CD8-positive, alpha-beta memory T cell (primary cell): ENCODE measurements around the gene CXCL8. TPM values are rescaled to one million over a fixed set of nuclear protein-coding genes. Genes with fewer than 3 reads are reported as not detected.
"Not testable (repeated sequence)": the region's sequence is repeated elsewhere in the genome, so short reads cannot be mapped to it uniquely, and the experiment has no call there.

ENCODE experiments used
- CTCF ChIA-PET: fragments of 350-600 bp; sonication (Branson Sonifier 250); formaldehyde crosslinking; loops from one replicate; lab custom pipeline; 2021; ENCODE audit warnings: antibody characterized with exemption; lab: Charles Lee
- POLR2A ChIA-PET: fragments of 350-600 bp; sonication (Branson Sonifier 250); formaldehyde crosslinking; loops from one replicate; lab custom pipeline; 2021; ENCODE audit warnings: antibody characterized with exemption; lab: Charles Lee
- DNase-seq, 5 donors: peaks; one replicate each; pipeline versions ENCODE4 v3.0.0 to v3.0.0-alpha.2; 2020 to 2022; ENCODE audit warnings: mixed read lengths in 1 of 5
- H3K27ac ChIP-seq: one replicate; pipeline ENCODE4 v1.7.0; 2013; ENCODE audit warnings: low read depth, mild to moderate bottlenecking, low read length, moderate library complexity
- H3K27me3 ChIP-seq: 2 replicates; pipeline ENCODE4 v1.7.0; 2013; ENCODE audit warnings: low read length, mild to moderate bottlenecking; ENCODE audit not compliant: insufficient read depth, poor library complexity, severe bottlenecking
- H3K36me3 ChIP-seq: 2 replicates; pipeline ENCODE4 v1.7.0; 2013; ENCODE audit warnings: mild to moderate bottlenecking, low read length, moderate library complexity; ENCODE audit not compliant: insufficient read depth
- H3K4me1 ChIP-seq: 2 replicates; pipeline ENCODE4 v1.7.0; 2013; ENCODE audit warnings: mild to moderate bottlenecking, low read length, moderate library complexity; ENCODE audit not compliant: insufficient read depth
- H3K4me3 ChIP-seq: 2 replicates; pipeline ENCODE4 v1.7.0; 2013; ENCODE audit warnings: mild to moderate bottlenecking, low read length
- H3K9me3 ChIP-seq: 2 replicates; pipeline ENCODE4 v1.7.0; 2013; ENCODE audit warnings: mild to moderate bottlenecking, low read length
- H3K27ac Mint-ChIP-seq, 8 donors: one replicate each; pipeline ENCODE4 v1.8.0; 2020 to 2021; ENCODE audit warnings: mixed read lengths in 8 of 8, mild to moderate bottlenecking in 6 of 8, inconsistent platforms in 3 of 8, moderate library complexity in 3 of 8
- H3K27me3 Mint-ChIP-seq, 2 donors: one replicate each; pipeline ENCODE4 v1.8.0; 2020 to 2021; ENCODE audit warnings: mixed read lengths in 2 of 2, mild to moderate bottlenecking in 1 of 2, moderate library complexity in 1 of 2
- H3K36me3 Mint-ChIP-seq, 3 donors: one replicate each; pipeline ENCODE4 v1.8.0; 2020 to 2021; ENCODE audit warnings: mixed read lengths in 3 of 3, inconsistent platforms in 1 of 3, mild to moderate bottlenecking in 1 of 3
- H3K4me1 Mint-ChIP-seq, 3 donors: one replicate each; pipeline ENCODE4 v1.8.0; 2020 to 2021; ENCODE audit warnings: mixed read lengths in 3 of 3, inconsistent platforms in 1 of 3, mild to moderate bottlenecking in 1 of 3
- H3K4me3 Mint-ChIP-seq, 7 donors: one replicate each; pipeline ENCODE4 v1.8.0; 2020 to 2021; ENCODE audit warnings: mixed read lengths in 7 of 7, mild to moderate bottlenecking in 6 of 7, moderate library complexity in 4 of 7, inconsistent platforms in 2 of 7
- H3K9me3 Mint-ChIP-seq, 5 donors: one replicate each; pipeline ENCODE4 v1.8.0; 2020 to 2022; ENCODE audit warnings: mixed read lengths in 5 of 5, mild to moderate bottlenecking in 3 of 5, moderate library complexity in 2 of 5, inconsistent platforms in 1 of 5
- polyA plus RNA-seq: library from polyadenylated mRNA; unstranded; fragments of 300-500 nt; fragmentation: Illumina TruSeq; gene quantifications from one replicate; pipeline ENCODE4 v1.2.3, GENCODE V29; 2021
- total RNA-seq, 2 experiments: library from RNA; stranded (reverse); gene quantifications; one replicate each; pipeline ENCODE4 v1.2.3, GENCODE V29; 2021

Gene CXCL8
- total RNA-seq (under 1 TPM; 0.42 to 0.51 TPM), polyA plus RNA-seq (not detected)

DNA sequence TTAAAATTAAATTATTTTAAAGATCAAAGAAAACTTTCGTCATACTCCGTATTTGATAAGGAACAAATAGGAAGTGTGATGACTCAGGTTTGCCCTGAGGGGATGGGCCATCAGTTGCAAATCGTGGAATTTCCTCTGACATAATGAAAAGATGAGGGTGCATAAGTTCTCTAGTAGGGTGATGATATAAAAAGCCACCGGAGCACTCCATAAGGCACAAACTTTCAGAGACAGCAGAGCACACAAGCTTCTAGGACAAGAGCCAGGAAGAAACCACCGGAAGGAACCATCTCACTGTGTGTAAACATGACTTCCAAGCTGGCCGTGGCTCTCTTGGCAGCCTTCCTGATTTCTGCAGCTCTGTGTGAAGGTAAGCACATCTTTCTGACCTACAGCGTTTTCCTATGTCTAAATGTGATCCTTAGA, at the start of gene CXCL8:
Gene CXCL8, plus strand, starts transcription at position 217 of the 426 bp plus-strand sequence. Its CDS starts 90 bp downstream, at position 307.
- CTCF ChIA-PET, result no interaction called here
- no peak within 1 kb of the TSS for H3K27ac ChIP-seq
- Mint-ChIP-seq H3K4me1 (no peaks in the 10 kb centered on the region), H3K27me3 (peaks cover 0 to 2% of the 10 kb centered on the region in 2 donors), H3K36me3 (no peaks in the 10 kb centered on the region), H3K27ac (no peak within 1 kb of the TSS), H3K9me3 (peaks cover 0 to 14% (median 5%) of the 10 kb centered on the region in 5 donors), H3K4me3 (peak within 1 kb of the TSS in 1 of 7 donors; percentile 16)
- no peak within 1 kb of the TSS for H3K4me3 ChIP-seq
- no peak for DNase-seq
- no peaks in the 10 kb centered on the region for H3K4me1 ChIP-seq
- H3K27me3 ChIP-seq, result no peaks in the 10 kb centered on the region
- no peaks in the 10 kb centered on the region for H3K9me3 ChIP-seq
- POLR2A ChIA-PET, result no interaction called here
- H3K36me3 ChIP-seq, result no peaks in the 10 kb centered on the region

DNA sequence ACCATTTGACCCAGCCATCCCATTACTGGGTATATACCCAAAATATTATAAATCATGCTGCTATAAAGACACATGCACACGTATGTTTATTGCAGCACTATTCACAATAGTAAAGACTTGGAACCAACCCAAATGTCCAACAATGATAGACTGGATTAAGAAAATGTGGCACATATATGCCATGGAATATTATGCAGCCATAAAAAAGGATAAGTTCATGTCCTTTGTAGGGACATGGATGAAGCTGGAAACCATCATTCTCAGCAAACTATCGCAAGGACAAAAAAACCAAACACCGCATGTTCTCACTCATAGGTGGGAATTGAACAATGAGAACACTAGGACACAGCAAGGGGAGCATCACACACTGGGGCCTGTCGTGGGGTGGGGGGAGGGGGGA, 49.2 kb upstream of the CXCL8 start:
- H3K27ac Mint-ChIP-seq, H3K36me3 Mint-ChIP-seq, DNase-seq, H3K27me3 ChIP-seq, H3K4me1 ChIP-seq, H3K27me3 Mint-ChIP-seq, H3K9me3 ChIP-seq, H3K9me3 Mint-ChIP-seq, H3K36me3 ChIP-seq, POLR2A ChIA-PET, H3K4me3 Mint-ChIP-seq, H3K4me3 ChIP-seq, CTCF ChIA-PET, H3K27ac ChIP-seq, H3K4me1 Mint-ChIP-seq: not testable (repeated sequence)

DNA sequence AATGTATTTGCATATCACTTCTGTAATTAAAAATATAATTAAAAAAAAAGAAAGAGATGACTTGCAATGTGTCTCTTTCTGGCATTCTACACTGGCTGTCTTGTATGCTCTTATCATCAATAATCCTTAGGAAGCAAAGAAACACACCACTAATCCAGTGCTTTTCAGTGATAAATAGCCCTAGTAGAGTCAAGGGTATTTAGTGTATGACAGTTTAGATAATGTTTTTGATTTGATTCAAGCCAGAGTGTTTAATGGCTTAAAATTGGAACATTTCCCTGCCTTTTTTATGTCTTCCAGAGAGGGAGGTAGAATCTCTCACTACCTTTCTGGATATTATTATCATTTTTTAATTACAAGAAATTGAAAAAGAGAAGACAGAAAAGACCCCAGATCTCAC, 48.6 kb upstream of the CXCL8 start:
- no peak overlapping the region for H3K4me3 ChIP-seq
- peaks cover 0 to 3% (median 2%) of the 10 kb centered on the region in 5 donors for H3K9me3 Mint-ChIP-seq
- ChIA-PET CTCF (no interaction called here), POLR2A (no interaction called here)
- H3K27ac ChIP-seq, result no peak overlapping the region
- H3K4me1 ChIP-seq, result no peaks in the 10 kb centered on the region
- no peak overlapping the region for H3K4me3 Mint-ChIP-seq
- DNase-seq, result no peak
- no peaks in the 10 kb centered on the region for H3K4me1 Mint-ChIP-seq
- H3K36me3 Mint-ChIP-seq, result no peaks in the 10 kb centered on the region
- H3K27me3 Mint-ChIP-seq, result peaks cover 0 to 2% of the 10 kb centered on the region in 2 donors
- H3K27me3 ChIP-seq, result no peaks in the 10 kb centered on the region
- H3K9me3 ChIP-seq, result no peaks in the 10 kb centered on the region
- H3K36me3 ChIP-seq, result no peaks in the 10 kb centered on the region
- H3K27ac Mint-ChIP-seq, result no peak overlapping the region

DNA sequence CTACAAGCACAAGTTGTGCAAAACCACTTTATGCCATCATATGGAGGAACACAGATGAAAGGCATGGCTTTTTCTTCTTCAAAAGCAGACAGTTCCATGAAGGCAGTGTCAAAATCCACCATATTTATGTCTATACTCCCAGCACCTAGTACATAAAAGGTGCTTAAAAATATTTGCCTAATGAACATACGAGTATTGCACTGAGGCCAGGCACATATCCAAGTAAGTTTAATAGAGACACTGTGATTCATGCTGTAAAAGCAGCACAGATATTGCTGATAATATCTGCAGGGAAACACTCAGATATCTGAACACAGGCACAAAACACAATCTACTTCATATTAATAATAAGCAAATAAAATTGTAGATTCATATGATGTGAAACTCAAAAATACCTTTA, 48.1 kb upstream of the CXCL8 start:
- H3K27ac ChIP-seq, result no peak overlapping the region
- DNase-seq, result no peak
- no peaks in the 10 kb centered on the region for H3K9me3 ChIP-seq
- no peak overlapping the region for H3K27ac Mint-ChIP-seq
- H3K9me3 Mint-ChIP-seq, result peaks cover 0 to 3% (median 2%) of the 10 kb centered on the region in 5 donors
- POLR2A ChIA-PET, result no interaction called here
- H3K36me3 ChIP-seq, result no peaks in the 10 kb centered on the region
- H3K27me3 Mint-ChIP-seq, result peaks cover 0 to 2% of the 10 kb centered on the region in 2 donors
- no peak overlapping the region for H3K4me3 ChIP-seq
- no peak overlapping the region for H3K4me3 Mint-ChIP-seq
- H3K4me1 ChIP-seq, result no peaks in the 10 kb centered on the region
- H3K27me3 ChIP-seq, result no peaks in the 10 kb centered on the region
- CTCF ChIA-PET, result no interaction called here
- H3K4me1 Mint-ChIP-seq, result no peaks in the 10 kb centered on the region
- no peaks in the 10 kb centered on the region for H3K36me3 Mint-ChIP-seq

DNA sequence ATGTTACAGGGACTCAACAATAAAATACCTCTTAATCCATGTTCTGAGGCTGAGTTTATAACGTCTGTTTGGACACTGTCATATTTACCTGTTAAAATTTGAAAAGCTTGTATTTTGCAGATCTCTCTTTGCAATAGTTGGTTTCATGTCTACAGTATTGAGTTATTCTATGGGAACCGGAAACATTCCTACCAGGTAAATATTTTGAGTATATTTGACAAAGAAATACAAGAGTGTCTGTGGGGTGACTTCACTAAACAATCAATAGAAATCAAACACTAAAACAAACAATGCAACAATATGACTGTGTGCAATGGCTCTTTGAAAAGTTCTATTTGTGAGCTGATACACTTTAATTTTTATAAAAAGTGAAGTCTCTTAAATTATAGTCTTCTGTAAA, 47.7 kb upstream of the CXCL8 start:
- ChIA-PET CTCF (no interaction called here), POLR2A (no interaction called here)
- Histone ChIP-seq H3K4me1 (no peaks in the 10 kb centered on the region), H3K27ac (no peak overlapping the region), H3K4me3 (no peak overlapping the region), H3K36me3 (no peaks in the 10 kb centered on the region), H3K27me3 (no peaks in the 10 kb centered on the region), H3K9me3 (no peaks in the 10 kb centered on the region)
- no peaks in the 10 kb centered on the region for H3K36me3 Mint-ChIP-seq
- no peak for DNase-seq
- no peak overlapping the region for H3K27ac Mint-ChIP-seq
- no peaks in the 10 kb centered on the region for H3K4me1 Mint-ChIP-seq
- no peak overlapping the region for H3K4me3 Mint-ChIP-seq
- peaks cover 0 to 3% (median 2%) of the 10 kb centered on the region in 5 donors for H3K9me3 Mint-ChIP-seq
- peaks cover 0 to 2% of the 10 kb centered on the region in 2 donors for H3K27me3 Mint-ChIP-seq

DNA sequence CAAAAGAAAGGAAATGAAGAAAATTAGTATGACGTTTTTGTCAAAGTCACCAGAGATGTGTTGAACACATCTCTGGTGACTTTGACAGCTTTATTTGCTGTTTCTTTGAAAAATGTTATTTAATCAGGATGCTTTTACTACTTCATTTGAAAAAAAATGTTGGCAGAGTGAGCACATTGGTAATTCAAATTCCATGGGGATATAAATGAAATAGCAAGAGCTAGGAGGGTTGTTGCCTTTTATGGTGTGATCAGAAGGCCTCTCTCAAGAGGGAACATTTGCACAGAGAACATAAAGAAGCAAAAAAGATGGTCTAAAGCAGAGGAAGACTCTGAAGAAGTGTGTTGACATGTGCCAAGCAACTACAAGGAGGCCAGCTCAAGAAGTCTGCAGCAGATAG, 46.6 kb upstream of the CXCL8 start:
- H3K4me1 Mint-ChIP-seq, result no peaks in the 10 kb centered on the region
- ChIA-PET CTCF (no interaction called here), POLR2A (no interaction called here)
- Histone ChIP-seq H3K27ac (no peak overlapping the region), H3K27me3 (no peaks in the 10 kb centered on the region), H3K9me3 (no peaks in the 10 kb centered on the region), H3K36me3 (no peaks in the 10 kb centered on the region), H3K4me3 (no peak overlapping the region), H3K4me1 (no peaks in the 10 kb centered on the region)
- peaks cover 0 to 2% of the 10 kb centered on the region in 2 donors for H3K27me3 Mint-ChIP-seq
- no peak for DNase-seq
- H3K27ac Mint-ChIP-seq, result no peak overlapping the region
- H3K9me3 Mint-ChIP-seq, result peaks cover 0 to 3% (median 2%) of the 10 kb centered on the region in 5 donors
- no peaks in the 10 kb centered on the region for H3K36me3 Mint-ChIP-seq
- no peak overlapping the region for H3K4me3 Mint-ChIP-seq

DNA sequence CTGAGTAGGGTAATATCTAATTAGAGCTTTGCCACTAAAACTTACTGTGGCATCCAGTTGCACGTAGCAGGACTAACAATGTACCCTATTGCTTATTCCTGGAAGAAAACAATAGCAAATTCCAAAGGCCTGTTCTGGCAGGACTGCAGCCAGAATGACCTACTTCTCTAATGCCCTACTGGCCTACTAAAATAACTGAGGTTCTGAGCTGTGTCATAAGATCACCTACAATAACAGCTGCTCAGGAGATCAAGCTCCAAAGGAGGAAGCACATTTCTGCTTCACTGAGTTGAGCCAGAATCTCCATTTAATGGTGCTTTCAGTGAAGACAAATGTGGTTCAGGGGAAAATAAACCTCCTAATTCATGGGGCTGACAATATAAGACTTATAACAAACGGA, 42.2 kb upstream of the CXCL8 start:
- H3K4me1 Mint-ChIP-seq, result no peaks in the 10 kb centered on the region
- POLR2A ChIA-PET, result no interaction called here

DNA sequence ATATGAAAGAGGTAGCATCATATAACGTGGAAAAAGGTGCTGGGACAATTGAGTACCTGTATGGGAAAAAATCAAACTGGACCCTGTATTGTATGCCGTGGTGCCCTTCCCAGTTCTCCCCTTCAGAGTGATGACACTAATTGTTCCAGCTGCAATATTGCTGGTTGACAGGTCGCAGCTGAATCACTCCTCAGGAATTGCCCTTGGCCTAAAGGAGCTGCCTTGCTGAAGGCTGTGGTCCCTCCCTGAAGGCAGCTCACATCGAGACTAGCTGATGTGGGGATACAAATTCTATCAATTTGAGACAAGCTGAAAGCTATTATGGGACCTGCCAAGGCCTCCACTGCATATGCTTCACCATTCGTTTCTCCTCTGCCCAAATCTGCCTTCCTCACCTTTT, 39.3 kb upstream of the CXCL8 start:
- DNase-seq, result no peak
- H3K4me3 Mint-ChIP-seq, result no peak overlapping the region
- no peaks in the 10 kb centered on the region for H3K36me3 Mint-ChIP-seq
- Histone ChIP-seq H3K4me3 (no peak overlapping the region), H3K27ac (no peak overlapping the region), H3K36me3 (no peaks in the 10 kb centered on the region), H3K27me3 (no peaks in the 10 kb centered on the region), H3K9me3 (no peaks in the 10 kb centered on the region), H3K4me1 (no peaks in the 10 kb centered on the region)
- peaks cover 0 to 2% (median 0%) of the 10 kb centered on the region in 5 donors for H3K9me3 Mint-ChIP-seq
- POLR2A ChIA-PET, result no interaction called here
- CTCF ChIA-PET, result no interaction called here
- H3K27ac Mint-ChIP-seq, result no peak overlapping the region
- no peaks in the 10 kb centered on the region for H3K27me3 Mint-ChIP-seq
- H3K4me1 Mint-ChIP-seq, result no peaks in the 10 kb centered on the region

More for the DNA sequence above, 42.2 kb upstream of the CXCL8 start:
- Mint-ChIP-seq H3K27ac (no peak overlapping the region), H3K27me3 (no peaks in the 10 kb centered on the region), H3K4me3 (no peak overlapping the region), H3K36me3 (no peaks in the 10 kb centered on the region), H3K9me3 (peaks cover 0 to 2% (median 0%) of the 10 kb centered on the region in 5 donors)
- H3K27ac ChIP-seq, result no peak overlapping the region
- no peaks in the 10 kb centered on the region for H3K36me3 ChIP-seq
- no peaks in the 10 kb centered on the region for H3K4me1 ChIP-seq
- no peaks in the 10 kb centered on the region for H3K9me3 ChIP-seq
- CTCF ChIA-PET, result no interaction called here
- no peak overlapping the region for H3K4me3 ChIP-seq
- DNase-seq, result no peak
- H3K27me3 ChIP-seq, result no peaks in the 10 kb centered on the region
